HEK293 (cell line): ENCODE data around the gene ADCYAP1R1.

ENCODE experiments used
- CTCF ChIP-seq: fragments of 450-650 bp; formaldehyde crosslinking; IDR thresholded peaks from 2 replicates; pipeline ENCODE4 v1.5.1; 2016; ENCODE audit warnings: missing biosample characterization, missing genetic modification characterization
- HOXD13 ChIP-seq: sonication (generic); formaldehyde crosslinking; IDR thresholded peaks from 2 replicates; pipeline ENCODE4 v1.8.0; 2022; ENCODE audit warnings: missing genetic modification reagents, borderline replicate concordance

- TF ChIP-seq HOXD13: no peak
- TF ChIP-seq CTCF (tag by site-specific recombination): no peak
Observed at GRCh38 chr7:31093282-31093681, 41.2 kb downstream of the ADCYAP1R1 start.
